T-cell (primary cell): ENCODE measurements around the gene IL37. TPM values are rescaled to one million over a fixed set of nuclear protein-coding genes. Genes with fewer than 3 reads are reported as not detected.
"Not testable (repeated sequence)": the region's sequence is repeated elsewhere in the genome, so short reads cannot be mapped to it uniquely, and the experiment has no call there.

ENCODE experiments used
- ATAC-seq, 4 experiments: fragments of 200-7000 bp in 3 of 4; fragments of 150-1000 bp in 1 of 4; cut with Tn5 transposase; replicated peaks in 1 of 4; 1 replicate in 3 of 4; 2 replicates in 1 of 4; pipeline ENCODE4 v1.10.0; 2021; ENCODE audit warnings: moderate library complexity in 3 of 4, mild to moderate bottlenecking in 2 of 4, moderate number of reproducible peaks in 1 of 4
- CTCF ChIA-PET, 2 donors: fragments of 300-600 bp; sonication (Branson Sonifier 250); formaldehyde crosslinking; loops; one replicate each; lab custom pipeline; 2022; ENCODE audit warnings: antibody characterized with exemption in 2 of 2; lab: Charles Lee
- POLR2A ChIA-PET, 2 donors: fragments of 300-600 bp; sonication (Branson Sonifier 250); formaldehyde crosslinking; loops; one replicate each; lab custom pipeline; 2022; ENCODE audit warnings: antibody characterized with exemption in 2 of 2; lab: Charles Lee
- DNase-seq, 35 experiments: peaks; one replicate each; pipeline versions ENCODE4 v3.0.0 to v3.0.0-alpha.2; 2013 to 2023
- H3K27ac ChIP-seq: one replicate; pipeline ENCODE4 v1.5.1; 2013; ENCODE audit warnings: low read length
- H3K27me3 ChIP-seq, 2 experiments: replicated peaks in 1 of 2; 1 replicate in 1 of 2; 2 replicates in 1 of 2; pipeline versions ENCODE4 v1.6.1 to v1.7.0; 2013; ENCODE audit warnings: low read length in 1 of 2, mixed read lengths in 1 of 2; ENCODE audit not compliant: control insufficient read depth in 2 of 2, insufficient read depth in 2 of 2; ENCODE audit errors: extremely low read depth in 1 of 2
- H3K36me3 ChIP-seq, 2 donors: 1 replicate in 1 of 2; 2 replicates in 1 of 2; pipeline versions ENCODE4 v1.6.1 to v1.7.0; 2013; ENCODE audit warnings: low read length in 1 of 2; ENCODE audit not compliant: control insufficient read depth in 2 of 2, insufficient read depth in 1 of 2; ENCODE audit errors: extremely low read depth in 1 of 2
- H3K4me1 ChIP-seq, 2 experiments: 1 replicate in 1 of 2; 2 replicates in 1 of 2; pipeline versions ENCODE4 v1.6.1 to v1.7.0; 2013; ENCODE audit warnings: low read length in 2 of 2, mixed read lengths in 1 of 2; ENCODE audit not compliant: insufficient read depth in 2 of 2, control insufficient read depth in 1 of 2; ENCODE audit errors: extremely low read depth in 1 of 2
- H3K4me3 ChIP-seq, 2 donors: 1 replicate in 1 of 2; 2 replicates in 1 of 2; pipeline versions ENCODE4 v1.5.1 to v1.7.0; 2013; ENCODE audit warnings: mild to moderate bottlenecking in 2 of 2, low read length in 1 of 2, moderate library complexity in 1 of 2; ENCODE audit not compliant: control insufficient read depth in 1 of 2; ENCODE audit errors: extremely low read depth in 1 of 2
- H3K9me3 ChIP-seq: 2 replicates; pipeline ENCODE4 v1.7.0; 2013
- H3K27ac Mint-ChIP-seq, 2 donors: one replicate each; pipeline ENCODE4 v1.8.0; 2020 to 2021; ENCODE audit warnings: mild to moderate bottlenecking in 2 of 2, mixed read lengths in 2 of 2
- H3K27me3 Mint-ChIP-seq, 2 donors: one replicate each; pipeline ENCODE4 v1.8.0; 2021 to 2022; ENCODE audit warnings: mixed read lengths in 2 of 2
- H3K36me3 Mint-ChIP-seq: one replicate; pipeline ENCODE4 v1.8.0; 2021; ENCODE audit warnings: mixed read lengths
- H3K4me1 Mint-ChIP-seq, 3 donors: one replicate each; pipeline ENCODE4 v1.8.0; 2020 to 2022; ENCODE audit warnings: mixed read lengths in 3 of 3, mild to moderate bottlenecking in 1 of 3
- H3K4me3 Mint-ChIP-seq, 3 donors: one replicate each; pipeline ENCODE4 v1.8.0; 2020 to 2022; ENCODE audit warnings: mild to moderate bottlenecking in 3 of 3, mixed read lengths in 3 of 3, moderate library complexity in 3 of 3
- H3K9me3 Mint-ChIP-seq, 3 donors: one replicate each; pipeline ENCODE4 v1.8.0; 2020 to 2022; ENCODE audit warnings: mixed read lengths in 3 of 3
- WGBS: methylation state at CpG from one replicate; pipeline ENCODE4 v1.1.5; 2013; ENCODE audit warnings: missing lambda C conversion rate; ENCODE audit not compliant: insufficient coverage; 5-methylcytosine and 5-hydroxymethylcytosine counted together
- total RNA-seq, 35 experiments: library from RNA in 6 of 35; stranded (reverse) in 6 of 35; fragments of 120-200 nt in 1 of 35; gene quantifications; one replicate each; pipeline versions ENCODE4 v1.2.1 to v1.2.4 and lab custom pipeline; 2013 to 2026

IL37 gene
- total RNA-seq, 5 donors from 2014 or later (not counting 1 experiment from before 2014, with no cell fraction given), result not detected

- H3K27ac ChIP-seq, H3K36me3 Mint-ChIP-seq, H3K4me1 ChIP-seq, H3K27me3 Mint-ChIP-seq, H3K27ac Mint-ChIP-seq, H3K9me3 ChIP-seq, H3K4me1 Mint-ChIP-seq, H3K36me3 ChIP-seq, H3K4me3 ChIP-seq, H3K9me3 Mint-ChIP-seq, H3K27me3 ChIP-seq, DNase-seq, H3K4me3 Mint-ChIP-seq, ATAC-seq: not testable (repeated sequence)
- 90% methylated on average over 2 of the region's 3 CpGs for WGBS
- ChIA-PET POLR2A (interaction anchor here in 1 of 2 donors (0.6 kb wide), 1 partner anchor 165 kb away, joined by 4 read pairs; no protein-coding TSS in a partner anchor), CTCF (interaction anchor here (0.6 to 0.7 kb wide), 2 partner anchors 16 to 161 kb away, joined by 3 to 4 read pairs; no protein-coding TSS in a partner anchor)
Measured at GRCh38 chr2:112901431-112902065, 9.4 kb upstream of the IL37 start.

- WGBS, result no CpG with 5 or more reads among the region's 2 CpGs
- Histone ChIP-seq H3K27me3 (peaks cover 0 to 2% of the 10 kb centered on the region in 2 experiments), H3K4me3 (no peak overlapping the region), H3K4me1 (no peaks in the 10 kb centered on the region), H3K36me3 (no peaks in the 10 kb centered on the region), H3K27ac (no peak overlapping the region), H3K9me3 (no peaks in the 10 kb centered on the region)
- no peaks in the 10 kb centered on the region for H3K36me3 Mint-ChIP-seq
- ATAC-seq (no peak), DNase-seq (no peak)
- no peaks in the 10 kb centered on the region for H3K9me3 Mint-ChIP-seq
- H3K4me1 Mint-ChIP-seq, result peaks cover 0 to 2% (median 0%) of the 10 kb centered on the region in 3 donors
- CTCF ChIA-PET, result no interaction called here
- H3K4me3 Mint-ChIP-seq, result no peak overlapping the region
- H3K27me3 Mint-ChIP-seq, result peaks cover 5 to 7% of the 10 kb centered on the region in 2 donors
- POLR2A ChIA-PET, result interaction anchor here in 1 of 2 donors (0.6 kb wide), 1 partner anchor 91 kb away, joined by 3 read pairs; no protein-coding TSS in a partner anchor
- H3K27ac Mint-ChIP-seq, result no peak overlapping the region
Measured at GRCh38 chr2:112902816-112903215, 8.1 kb upstream of the IL37 start.

GRCh38 chr2:112904883-112905282, 6.1 kb upstream of the IL37 start:
- no peaks in the 10 kb centered on the region for H3K9me3 Mint-ChIP-seq
- Histone ChIP-seq H3K27ac (no peak overlapping the region), H3K36me3 (no peaks in the 10 kb centered on the region), H3K27me3 (peaks cover 0 to 2% of the 10 kb centered on the region in 2 experiments), H3K9me3 (no peaks in the 10 kb centered on the region), H3K4me3 (no peak overlapping the region), H3K4me1 (no peaks in the 10 kb centered on the region)
- WGBS, result 93% methylated on average over 5 of the region's 5 CpGs
- no peak for ATAC-seq
- peaks cover 3% of the 10 kb centered on the region for H3K36me3 Mint-ChIP-seq
- peaks cover 0 to 4% of the 10 kb centered on the region in 2 donors for H3K27me3 Mint-ChIP-seq
- H3K4me1 Mint-ChIP-seq, result peaks cover 0 to 2% (median 0%) of the 10 kb centered on the region in 3 donors
- ChIA-PET CTCF (no interaction called here), POLR2A (no interaction called here)
- DNase-seq, result no peak
- H3K27ac Mint-ChIP-seq, result no peak overlapping the region
- H3K4me3 Mint-ChIP-seq, result no peak overlapping the region

GRCh38 chr2:112906276-112906675, 4.7 kb upstream of the IL37 start:
- no peaks in the 10 kb centered on the region for H3K27me3 ChIP-seq
- Mint-ChIP-seq H3K4me1 (peaks cover 0 to 2% (median 0%) of the 10 kb centered on the region in 3 donors), H3K27me3 (peaks cover 0 to 4% of the 10 kb centered on the region in 2 donors), H3K9me3 (no peaks in the 10 kb centered on the region), H3K4me3 (no peak overlapping the region), H3K36me3 (peaks cover 3% of the 10 kb centered on the region), H3K27ac (no peak overlapping the region)
- ATAC-seq (no peak), DNase-seq (no peak)
- CTCF ChIA-PET, result no interaction called here
- no peaks in the 10 kb centered on the region for H3K36me3 ChIP-seq
- POLR2A ChIA-PET, result no interaction called here
- H3K4me3 ChIP-seq, result no peak overlapping the region
- H3K9me3 ChIP-seq, result no peaks in the 10 kb centered on the region
- no CpG with 5 or more reads among the region's 2 CpGs for WGBS
- H3K4me1 ChIP-seq, result no peaks in the 10 kb centered on the region
- H3K27ac ChIP-seq, result no peak overlapping the region

DNA sequence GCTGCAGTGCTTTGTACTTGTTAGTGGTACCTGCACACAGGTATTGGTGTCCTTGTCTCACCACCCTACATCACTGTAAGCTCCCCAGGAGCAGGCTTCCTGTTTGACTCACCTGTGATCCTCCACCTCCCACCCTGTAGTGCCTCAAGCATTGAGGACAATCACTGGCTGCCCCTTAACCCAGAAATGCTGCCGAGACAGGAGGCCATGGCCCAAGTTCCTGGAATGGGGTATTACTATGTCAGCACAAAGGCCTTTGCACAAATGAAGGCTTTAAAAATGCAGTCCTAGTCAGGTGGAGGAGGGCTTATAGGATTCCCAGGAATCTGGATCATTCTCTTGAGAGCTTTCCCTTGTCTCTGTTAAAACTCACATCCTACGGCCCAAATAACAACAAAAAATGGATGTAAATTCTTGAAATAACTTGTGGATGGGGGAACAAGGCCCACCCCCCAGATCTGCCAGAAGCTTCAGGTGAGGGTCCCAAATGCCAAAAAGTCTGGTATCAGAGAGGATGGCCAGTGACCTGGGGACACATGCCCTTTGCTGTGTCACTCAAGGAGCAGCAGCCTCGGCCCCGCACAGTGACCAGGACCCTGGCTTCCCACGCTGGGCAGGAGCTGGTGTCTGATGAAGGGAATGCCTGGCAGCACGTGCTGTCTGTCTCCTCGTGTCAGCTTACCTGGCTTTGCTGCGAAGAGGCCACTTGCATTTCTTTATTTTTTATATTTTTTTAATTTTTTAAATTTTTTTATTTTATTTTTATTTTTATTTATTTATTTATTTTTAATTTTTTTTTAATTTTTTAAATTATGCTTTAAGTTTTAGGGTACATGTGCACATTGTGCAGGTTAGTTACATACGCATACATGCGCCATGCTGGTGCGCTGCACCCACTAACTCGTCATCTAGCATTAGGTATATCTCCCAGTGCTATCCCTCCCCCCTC, 3.7 kb upstream of the IL37 start:
- no peaks in the 10 kb centered on the region for H3K36me3 ChIP-seq
- Mint-ChIP-seq H3K9me3 (no peaks in the 10 kb centered on the region), H3K36me3 (peaks cover 3% of the 10 kb centered on the region), H3K4me1 (peaks cover 0 to 2% (median 0%) of the 10 kb centered on the region in 3 donors), H3K27me3 (peaks cover 0 to 4% of the 10 kb centered on the region in 2 donors), H3K27ac (no peak overlapping the region), H3K4me3 (no peak overlapping the region)
- 94% methylated on average over 3 of the region's 12 CpGs for WGBS
- ChIA-PET CTCF (no interaction called here), POLR2A (interaction anchor here in 1 of 2 donors (0.6 kb wide), 1 partner anchor 11 kb away, joined by 3 read pairs; no protein-coding TSS in a partner anchor)
- no peaks in the 10 kb centered on the region for H3K4me1 ChIP-seq
- DNase-seq (no peak), ATAC-seq (no peak)
- H3K27ac ChIP-seq, result no peak overlapping the region
- no peaks in the 10 kb centered on the region for H3K27me3 ChIP-seq
- H3K4me3 ChIP-seq, result no peak overlapping the region
- no peaks in the 10 kb centered on the region for H3K9me3 ChIP-seq

GRCh38 chr2:112908559-112908958, 2.4 kb upstream of the IL37 start:
- H3K27me3 Mint-ChIP-seq, H3K36me3 Mint-ChIP-seq, H3K27me3 ChIP-seq, DNase-seq, H3K4me3 ChIP-seq, H3K27ac Mint-ChIP-seq, H3K27ac ChIP-seq, H3K4me3 Mint-ChIP-seq, H3K9me3 ChIP-seq, ATAC-seq, H3K9me3 Mint-ChIP-seq, H3K4me1 Mint-ChIP-seq, H3K36me3 ChIP-seq, H3K4me1 ChIP-seq: not testable (repeated sequence)
- ChIA-PET POLR2A (interaction anchor here in 1 of 2 donors (0.5 kb wide), 1 partner anchor 11 kb away, joined by 3 read pairs; no protein-coding TSS in a partner anchor), CTCF (interaction anchor here in 1 of 2 donors (0.6 kb wide), 1 partner anchor 20 kb away, joined by 4 read pairs; no protein-coding TSS in a partner anchor)
- 57% methylated on average over 1 of the region's 2 CpGs for WGBS
